Dendritic cell treated with granulocyte-macrophage colony-stimulating factor and Interleukin-4, amounts not matched to agents 40 ng/mL and 50 ng/mL, for 4 days (primary cell): ENCODE measurements around the gene LDLRAD4.

Experiments used
- H3K27ac Mint-ChIP-seq: one replicate; pipeline ENCODE4 v1.8.0; 2022; ENCODE audit warnings: mild to moderate bottlenecking, mixed read lengths
- H3K27me3 Mint-ChIP-seq: one replicate; pipeline ENCODE4 v1.8.0; 2022; ENCODE audit warnings: mild to moderate bottlenecking, mixed read lengths
- H3K36me3 Mint-ChIP-seq: one replicate; pipeline ENCODE4 v1.8.0; 2022; ENCODE audit warnings: low read depth, mixed read lengths
- H3K4me1 Mint-ChIP-seq: one replicate; pipeline ENCODE4 v1.8.0; 2022; ENCODE audit warnings: low read depth, mixed read lengths
- H3K4me3 Mint-ChIP-seq: one replicate; pipeline ENCODE4 v1.8.0; 2022; ENCODE audit warnings: mild to moderate bottlenecking, moderate library complexity, mixed read lengths
- H3K9me3 Mint-ChIP-seq: one replicate; pipeline ENCODE4 v1.8.0; 2022; ENCODE audit warnings: mixed read lengths
- intact Hi-C: fragments of 100-400 bp; cut with micrococcal nuclease; formaldehyde crosslinking; loops from one replicate; pipeline ENCODE4 v1.15.0; 2022

LDLRAD4 gene

GRCh38 chr18:13445241-13445897, 226.8 kb downstream of the LDLRAD4 start:
- Mint-ChIP-seq H3K9me3 (no peaks in the 10 kb centered on the region), H3K27me3 (no peaks in the 10 kb centered on the region), H3K27ac (no peak overlapping the region), H3K4me1 (peaks cover 9% of the 10 kb centered on the region), H3K36me3 (peaks cover 39% of the 10 kb centered on the region), H3K4me3 (no peak overlapping the region)
- intact Hi-C loops: no loop called here

- intact Hi-C loops: no loop called here
- Mint-ChIP-seq H3K9me3 (no peaks in the 10 kb centered on the region), H3K27me3 (no peaks in the 10 kb centered on the region), H3K27ac (no peak overlapping the region), H3K4me3 (no peak overlapping the region), H3K36me3 (peaks cover 32% of the 10 kb centered on the region), H3K4me1 (peaks cover 15% of the 10 kb centered on the region)
Measured at GRCh38 chr18:13446024-13446423, 227.5 kb downstream of the LDLRAD4 start.

DNA sequence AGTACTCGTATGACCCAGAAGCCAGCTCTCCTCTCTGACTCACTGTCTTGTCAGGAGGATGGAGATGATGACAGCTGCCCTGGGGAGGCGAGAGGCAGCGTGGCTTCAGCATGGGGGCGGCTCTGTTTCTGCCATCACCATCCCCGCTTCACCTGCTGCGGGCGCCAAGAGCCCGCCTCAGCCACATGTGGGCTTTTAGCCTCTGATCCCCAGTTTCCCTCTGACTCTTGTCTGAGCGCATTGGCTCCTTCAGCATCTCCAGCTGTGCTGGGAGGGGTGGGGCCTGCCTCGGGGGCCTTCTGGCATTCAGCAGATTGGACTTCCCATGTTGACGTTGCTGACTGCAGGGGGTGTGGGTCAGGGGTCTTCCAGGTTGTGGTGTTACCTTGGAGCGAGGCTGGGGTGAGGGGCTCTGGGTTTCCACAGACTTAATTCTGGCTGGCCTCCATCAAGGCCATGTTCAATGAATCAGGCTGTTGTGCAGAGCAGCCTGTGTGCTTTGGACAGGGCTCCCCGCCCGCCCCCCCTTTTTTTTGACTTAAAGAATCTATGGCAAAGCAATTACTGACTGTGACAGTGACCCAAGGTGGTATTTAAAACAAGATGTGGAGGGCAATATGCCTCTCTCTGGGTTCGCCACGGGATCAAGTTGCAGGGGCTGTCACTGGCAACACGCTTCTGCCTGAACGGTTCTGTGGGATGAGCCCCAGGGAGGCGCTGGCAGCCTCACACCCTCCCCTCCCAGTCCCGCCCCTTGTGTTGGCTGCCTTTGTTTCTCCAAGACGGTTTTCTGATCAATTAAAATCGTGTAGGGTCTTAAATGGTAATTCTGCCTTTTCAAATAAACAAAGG, 228.3 kb downstream of the LDLRAD4 start:
- H3K4me1 Mint-ChIP-seq: peaks cover 23% of the 10 kb centered on the region
- H3K27ac Mint-ChIP-seq: no peak overlapping the region
- peaks cover 26% of the 10 kb centered on the region for H3K36me3 Mint-ChIP-seq
- H3K27me3 Mint-ChIP-seq: no peaks in the 10 kb centered on the region
- intact Hi-C loops: no loop called here
- no peaks in the 10 kb centered on the region for H3K9me3 Mint-ChIP-seq
- H3K4me3 Mint-ChIP-seq: no peak overlapping the region

DNA sequence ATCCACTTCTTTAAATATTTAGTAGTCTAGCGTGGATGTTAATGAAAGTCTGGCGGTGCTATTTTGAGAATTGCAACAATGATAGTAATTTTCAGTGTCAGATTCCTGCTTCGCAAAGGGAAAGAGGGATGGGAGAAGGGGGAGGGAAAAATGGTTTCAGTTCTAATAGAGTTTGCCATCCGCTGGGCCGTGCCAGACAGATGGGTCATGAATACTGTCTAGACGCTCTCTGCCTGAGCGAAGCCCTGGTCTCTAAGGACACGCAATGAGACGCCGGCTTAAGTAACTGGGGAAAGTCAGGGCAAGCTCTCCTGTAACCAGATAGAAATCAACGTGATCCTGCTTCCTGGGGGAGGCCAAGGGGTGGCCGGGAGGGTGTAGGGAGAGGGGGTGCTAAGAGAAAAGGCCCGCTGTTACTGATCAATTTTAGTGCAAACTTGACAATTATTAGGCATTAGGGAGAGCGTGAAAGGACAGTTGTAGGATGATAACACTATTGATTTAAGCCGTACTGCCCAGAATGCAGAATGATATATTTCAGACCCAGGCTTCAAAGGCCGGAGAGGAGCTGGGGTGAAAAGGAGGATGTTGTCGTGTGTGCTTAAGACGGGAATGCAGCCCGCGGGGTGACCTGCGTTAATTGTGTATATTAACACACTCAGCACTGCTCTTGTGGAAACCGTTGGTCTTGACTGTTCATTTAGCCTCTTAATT, 229.2 kb downstream of the LDLRAD4 start:
- Mint-ChIP-seq H3K27ac (no peak overlapping the region), H3K9me3 (no peaks in the 10 kb centered on the region), H3K27me3 (no peaks in the 10 kb centered on the region), H3K4me1 (peaks cover 33% of the 10 kb centered on the region), H3K36me3 (peaks cover 19% of the 10 kb centered on the region), H3K4me3 (no peak overlapping the region)
- intact Hi-C loops: no loop called here

- Mint-ChIP-seq H3K27me3 (no peaks in the 10 kb centered on the region), H3K9me3 (no peaks in the 10 kb centered on the region), H3K4me1 (peaks cover 37% of the 10 kb centered on the region), H3K36me3 (peaks cover 14% of the 10 kb centered on the region), H3K4me3 (no peak overlapping the region), H3K27ac (no peak overlapping the region)
- intact Hi-C loops: no loop called here
Measured at GRCh38 chr18:13448335-13448795, 229.8 kb downstream of the LDLRAD4 start.

DNA sequence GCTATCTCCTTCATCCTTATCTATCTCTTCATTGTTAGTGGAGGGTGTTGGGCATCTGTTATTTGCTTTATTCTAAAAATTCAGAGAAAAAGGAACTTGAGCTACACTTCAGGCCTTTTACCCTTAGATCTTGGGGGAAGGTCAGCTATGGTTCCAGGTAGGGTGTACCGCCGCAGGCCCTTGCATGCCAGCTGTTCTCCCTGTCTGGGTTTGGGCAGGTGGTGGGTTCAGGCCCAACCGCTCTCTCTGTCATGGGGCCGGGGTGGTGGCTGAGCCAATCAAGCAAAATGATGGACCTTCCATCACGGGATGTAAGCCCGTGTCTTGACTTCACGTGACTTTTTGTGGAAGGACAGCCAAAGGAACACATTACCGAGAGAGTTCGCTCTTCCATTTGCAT, 231.1 kb downstream of the LDLRAD4 start:
- Mint-ChIP-seq H3K27ac (no peak overlapping the region), H3K27me3 (no peaks in the 10 kb centered on the region), H3K4me1 (peaks cover 41% of the 10 kb centered on the region), H3K36me3 (peaks cover 13% of the 10 kb centered on the region), H3K9me3 (no peaks in the 10 kb centered on the region), H3K4me3 (no peak overlapping the region)
- intact Hi-C loops: no loop called here

DNA sequence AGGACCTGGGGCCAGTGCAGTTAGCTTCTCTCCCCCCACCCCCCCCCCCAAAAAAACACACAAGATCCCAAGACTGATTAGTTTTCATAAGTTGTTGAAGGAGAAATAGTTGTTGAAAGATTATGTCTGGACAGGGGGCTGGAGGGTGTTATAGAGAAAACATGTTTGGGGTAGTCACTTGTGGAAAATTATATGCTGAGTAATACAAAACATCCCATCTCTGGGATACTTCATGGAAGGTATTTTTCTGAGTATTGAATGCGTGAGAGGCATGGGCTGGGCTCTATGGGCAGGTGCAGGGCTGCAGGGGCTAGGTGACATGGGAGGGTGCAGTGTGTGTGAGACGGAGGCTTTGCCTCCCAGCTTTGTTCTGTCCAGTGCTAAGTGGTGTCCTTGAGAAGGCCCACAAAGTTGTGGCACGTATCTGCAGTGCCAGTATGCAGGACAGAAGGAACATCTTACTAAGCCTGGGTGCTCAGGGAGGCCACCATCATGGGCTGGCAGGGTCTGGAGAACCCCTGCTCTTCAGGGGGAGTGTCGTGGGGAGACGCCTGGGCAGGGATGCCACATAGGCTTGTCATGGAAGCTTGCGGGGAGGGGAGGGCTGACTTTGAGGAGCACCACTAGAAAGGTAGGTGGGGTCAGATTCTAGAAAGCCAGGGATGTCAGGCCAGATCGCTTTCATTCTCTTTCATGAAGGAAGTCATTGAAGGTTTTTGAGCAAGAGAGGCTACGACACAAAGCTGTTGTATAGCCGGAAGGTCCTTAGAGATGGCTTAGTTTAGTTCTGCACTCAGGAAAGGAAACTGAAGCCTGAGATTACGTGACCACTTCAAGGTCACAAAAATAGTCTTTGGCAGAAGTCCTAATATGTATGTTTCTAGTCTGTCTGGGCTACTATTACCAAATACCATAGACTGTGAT, 232.0 kb downstream of the LDLRAD4 start:
- no peak overlapping the region for H3K27ac Mint-ChIP-seq
- intact Hi-C loops: no loop called here
- H3K4me1 Mint-ChIP-seq: peaks cover 50% of the 10 kb centered on the region
- no peaks in the 10 kb centered on the region for H3K27me3 Mint-ChIP-seq
- H3K9me3 Mint-ChIP-seq: no peaks in the 10 kb centered on the region
- peaks cover 15% of the 10 kb centered on the region for H3K36me3 Mint-ChIP-seq
- H3K4me3 Mint-ChIP-seq: no peak overlapping the region

- intact Hi-C loops: no loop called here
- peaks cover 15% of the 10 kb centered on the region for H3K36me3 Mint-ChIP-seq
- H3K27me3 Mint-ChIP-seq: no peaks in the 10 kb centered on the region
- H3K4me1 Mint-ChIP-seq: peaks cover 56% of the 10 kb centered on the region
- H3K9me3 Mint-ChIP-seq: no peaks in the 10 kb centered on the region
- H3K27ac Mint-ChIP-seq: no peak overlapping the region
- no peak overlapping the region for H3K4me3 Mint-ChIP-seq
Measured at GRCh38 chr18:13451213-13451540, 232.6 kb downstream of the LDLRAD4 start.

DNA sequence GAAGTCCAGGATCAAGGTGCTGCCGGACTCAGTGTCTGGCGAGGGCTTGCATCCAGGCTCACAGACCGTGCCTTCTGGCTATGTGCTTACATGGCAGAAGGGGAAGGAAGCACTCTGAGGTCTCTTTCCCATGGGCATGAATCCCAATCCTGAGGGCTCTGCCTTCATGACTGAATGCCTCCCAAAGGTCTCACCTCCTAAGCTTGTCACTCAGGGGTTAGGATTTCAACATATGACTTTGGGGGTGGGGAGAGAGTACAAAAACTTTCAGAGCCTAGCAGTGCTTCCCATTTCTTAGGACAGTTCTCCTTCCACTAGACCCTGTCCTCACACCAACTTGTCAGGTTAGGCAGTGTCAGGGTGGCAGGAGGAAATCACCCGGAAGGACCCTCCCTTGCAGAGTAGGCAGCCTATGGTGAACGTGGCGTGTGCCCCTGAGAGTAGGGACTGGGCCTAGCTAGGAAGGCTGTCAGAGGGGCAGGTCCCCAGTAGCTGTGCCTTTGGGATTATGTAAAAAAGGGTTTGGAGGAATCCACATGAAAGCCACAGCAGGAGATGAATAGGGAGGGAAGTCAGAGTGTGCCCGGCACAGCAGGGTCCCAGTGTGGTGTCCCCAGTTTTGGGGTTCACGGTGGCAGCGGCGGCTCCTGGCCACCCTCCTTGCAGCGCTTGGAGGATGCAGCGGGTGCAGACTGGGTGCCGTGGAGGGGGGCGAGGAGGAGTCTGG, 233.3 kb downstream of the LDLRAD4 start:
- no peak overlapping the region for H3K4me3 Mint-ChIP-seq
- H3K4me1 Mint-ChIP-seq: peaks cover 62% of the 10 kb centered on the region
- no peaks in the 10 kb centered on the region for H3K27me3 Mint-ChIP-seq

DNA sequence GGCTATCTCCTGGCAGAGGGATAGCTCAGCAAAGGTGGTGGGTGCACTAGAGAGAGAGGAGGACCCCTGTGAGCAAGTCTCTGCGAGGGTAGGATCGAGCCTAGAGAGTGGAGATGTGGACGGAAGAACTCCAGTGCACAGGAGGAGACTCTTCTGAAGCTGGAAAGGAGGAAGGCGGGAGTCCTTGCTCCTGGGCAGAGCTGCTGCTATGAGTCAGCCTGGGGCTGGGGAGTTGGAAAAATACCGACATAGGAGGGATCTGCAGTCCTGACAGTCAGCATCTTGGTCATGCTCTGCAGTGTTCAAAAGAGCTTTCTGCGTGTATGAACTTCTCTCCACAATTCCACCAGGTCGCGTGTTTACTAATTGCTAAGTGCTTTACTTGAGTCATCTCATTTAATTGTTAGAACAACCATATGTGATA, 233.8 kb downstream of the LDLRAD4 start:
- peaks cover 21% of the 10 kb centered on the region for H3K36me3 Mint-ChIP-seq
- H3K9me3 Mint-ChIP-seq: no peaks in the 10 kb centered on the region
- H3K4me1 Mint-ChIP-seq: peaks cover 68% of the 10 kb centered on the region
- intact Hi-C loops: no loop called here
- no peak overlapping the region for H3K4me3 Mint-ChIP-seq
- no peaks in the 10 kb centered on the region for H3K27me3 Mint-ChIP-seq
- peak overlapping the region; percentile 76 for H3K27ac Mint-ChIP-seq

More for the DNA sequence above, 233.3 kb downstream of the LDLRAD4 start:
- intact Hi-C loops: no loop called here
- peak overlapping the region; percentile 76 for H3K27ac Mint-ChIP-seq
- H3K36me3 Mint-ChIP-seq: peaks cover 16% of the 10 kb centered on the region
- no peaks in the 10 kb centered on the region for H3K9me3 Mint-ChIP-seq

DNA sequence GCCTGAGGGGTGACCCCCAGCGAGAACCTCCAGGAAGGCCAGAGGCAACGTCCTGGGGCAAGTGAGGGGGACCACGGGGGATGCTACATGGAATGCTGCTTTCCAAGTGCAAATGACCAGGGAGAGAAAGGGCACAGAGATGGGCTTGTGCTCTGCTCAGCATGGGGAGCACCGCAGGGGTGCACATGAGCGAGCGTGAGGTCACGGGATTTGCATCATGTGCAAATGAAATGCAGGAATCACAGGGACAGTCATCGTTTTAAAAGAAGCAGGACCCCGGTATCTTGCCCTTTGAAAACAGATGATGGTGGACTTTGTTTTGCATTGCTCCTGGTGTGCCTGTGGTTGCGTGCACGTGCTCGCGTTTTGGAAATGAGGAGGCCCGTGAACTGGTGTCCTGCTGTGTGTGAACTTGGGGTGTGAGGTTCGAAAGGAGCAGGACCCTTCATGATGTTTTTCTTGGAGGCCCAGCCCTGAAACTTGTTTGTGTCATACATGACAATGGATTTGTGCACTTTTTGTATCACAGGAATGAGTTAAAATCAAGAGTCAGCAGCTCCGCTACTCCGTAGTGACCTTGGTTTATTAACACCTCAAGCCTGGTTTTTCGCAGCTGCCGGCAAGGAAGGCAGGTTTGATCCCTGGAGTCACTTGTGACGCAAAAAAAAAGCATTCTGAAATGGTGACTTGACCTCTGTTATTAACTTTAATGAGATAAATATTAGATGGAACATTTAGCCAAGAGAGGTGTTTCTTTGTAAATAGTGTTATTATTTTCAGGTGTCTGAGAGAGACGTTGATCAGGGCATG, 234.5 kb downstream of the LDLRAD4 start:
- H3K9me3 Mint-ChIP-seq: no peaks in the 10 kb centered on the region
- intact Hi-C loops: no loop called here
- no peak overlapping the region for H3K27ac Mint-ChIP-seq
- no peak overlapping the region for H3K4me3 Mint-ChIP-seq
- peaks cover 27% of the 10 kb centered on the region for H3K36me3 Mint-ChIP-seq
- no peaks in the 10 kb centered on the region for H3K27me3 Mint-ChIP-seq
- H3K4me1 Mint-ChIP-seq: peaks cover 75% of the 10 kb centered on the region

- H3K27ac Mint-ChIP-seq: no peak overlapping the region
Measured at GRCh38 chr18:13453714-13454113, 235.2 kb downstream of the LDLRAD4 start.

More at GRCh38 chr18:13453714-13454113, 235.2 kb downstream of the LDLRAD4 start:
- Mint-ChIP-seq H3K36me3 (peaks cover 23% of the 10 kb centered on the region), H3K4me3 (no peak overlapping the region), H3K9me3 (no peaks in the 10 kb centered on the region), H3K4me1 (peaks cover 75% of the 10 kb centered on the region), H3K27me3 (no peaks in the 10 kb centered on the region)
- intact Hi-C loops: no loop called here
